SK-N-SH (cell line): ENCODE measurements around the gene MRPS15. TPM values are rescaled to one million over a fixed set of nuclear protein-coding genes. Genes with fewer than 3 reads are reported as not detected.

Experiments
- CTCF ChIA-PET: fragments of 300-600, 350-600 bp; formaldehyde crosslinking; extraction: SDS; loops from one replicate; lab custom pipeline; 2021; lab: Yijun Ruan, JAX
- POLR2A ChIA-PET: fragments of 350-600 bp; sonication (Branson Sonifier 250); formaldehyde crosslinking; extraction: SDS; loops from one replicate; lab custom pipeline; 2020; ENCODE audit warnings: antibody characterized with exemption, inconsistent platforms; lab: Yijun Ruan, JAX
- DNase-seq: peaks from one replicate; pipeline ENCODE4 v3.0.0; 2012
- H2AFZ ChIP-seq: fragments of 200-600 bp; sonication (generic); 2 replicates; pipeline ENCODE4 v1.8.1; 2016; ENCODE audit warnings: antibody characterized with exemption, mild to moderate bottlenecking, low read depth
- H3F3A ChIP-seq: fragments of 200-600 bp; sonication (generic); replicated peaks from 2 replicates; pipeline ENCODE3; 2016; ENCODE audit warnings: antibody characterized with exemption, mild to moderate bottlenecking; ENCODE audit not compliant: insufficient read depth
- H3K27ac ChIP-seq, 2 experiments: fragments of 200-500 bp in 1 of 2; fragments of 200-600 bp in 1 of 2; sonication (Bioruptor generic) in 1 of 2; sonication (generic), shearing (Covaris generic) in 1 of 2; 2 replicates each; pipeline versions ENCODE4 v1.5.1 to v1.6.1; 2014 to 2016; ENCODE audit warnings: low read depth in 2 of 2, inconsistent platforms in 1 of 2, low read length in 1 of 2, mild to moderate bottlenecking in 1 of 2, mixed read lengths in 1 of 2
- H3K27me3 ChIP-seq: fragments of 200-600 bp; sonication (generic), shearing (Covaris generic); 2 replicates; pipeline ENCODE4 v1.6.1; 2016; ENCODE audit warnings: mixed run types; ENCODE audit not compliant: insufficient read depth
- H3K36me3 ChIP-seq, 2 experiments: fragments of 200-500 bp in 1 of 2; fragments of 200-600 bp in 1 of 2; sonication (Bioruptor generic) in 1 of 2; sonication (generic) in 1 of 2; replicated peaks in 1 of 2; 2 replicates each; pipeline versions ENCODE3 to v1.5.1; 2014 to 2016; ENCODE audit warnings: low read length in 1 of 2, mild to moderate bottlenecking in 1 of 2; ENCODE audit not compliant: insufficient read depth in 2 of 2, control insufficient read depth in 1 of 2
- H3K4me1 ChIP-seq, 2 experiments: fragments of 200-500 bp in 1 of 2; fragments of 200-600 bp in 1 of 2; sonication (Bioruptor generic) in 1 of 2; sonication (generic), shearing (Covaris generic) in 1 of 2; 2 replicates each; pipeline versions ENCODE4 v1.5.1 to v1.6.1; 2014 to 2016; ENCODE audit warnings: low read depth in 1 of 2, low read length in 1 of 2, mixed run types in 1 of 2; ENCODE audit not compliant: insufficient read depth in 2 of 2, control insufficient read depth in 1 of 2
- H3K4me2 ChIP-seq: fragments of 200-600 bp; sonication (generic), shearing (Covaris generic); 2 replicates; pipeline ENCODE4 v1.6.1; 2017; ENCODE audit warnings: mixed run types
- H3K4me3 ChIP-seq, 2 experiments: fragments of 200-500 bp in 1 of 2; fragments of 200-600 bp in 1 of 2; sonication (Bioruptor generic) in 1 of 2; sonication (generic), shearing (Covaris generic) in 1 of 2; 2 replicates each; pipeline versions ENCODE4 v1.5.1 to v1.8.1; 2014 to 2016; ENCODE audit warnings: low read depth in 2 of 2, inconsistent platforms in 1 of 2, low read length in 1 of 2, mild to moderate bottlenecking in 1 of 2, mixed read lengths in 1 of 2, moderate library complexity in 1 of 2
- H3K79me2 ChIP-seq: fragments of 200-600 bp; sonication (generic); 2 replicates; pipeline ENCODE4 v1.8.1; 2017; ENCODE audit warnings: mild to moderate bottlenecking; ENCODE audit not compliant: insufficient read depth
- H3K9ac ChIP-seq: fragments of 200-600 bp; sonication (generic); 2 replicates; pipeline ENCODE4 v1.6.1; 2017; ENCODE audit warnings: mixed run types
- H3K9me2 ChIP-seq: fragments of 200-600 bp; sonication (generic); 2 replicates; pipeline ENCODE4 v1.6.1; 2017; ENCODE audit warnings: mixed run types
- H3K9me3 ChIP-seq: fragments of 200-600 bp; sonication (generic); 2 replicates; pipeline ENCODE4 v1.6.1; 2017; ENCODE audit warnings: mixed run types, mild to moderate bottlenecking, moderate library complexity
- H4K20me1 ChIP-seq: fragments of 200-600 bp; sonication (generic); 2 replicates; pipeline ENCODE4 v1.6.1; 2017; ENCODE audit warnings: mild to moderate bottlenecking, mixed run types; ENCODE audit not compliant: insufficient read depth
- EZH2phosphoT487 ChIP-seq: fragments of 200-600 bp; sonication (generic); IDR thresholded peaks from 2 replicates; pipeline ENCODE4 v1.6.1; 2017; ENCODE audit warnings: low read depth, mixed run types, mild to moderate bottlenecking, antibody characterized with exemption, moderate library complexity, borderline replicate concordance
- FOXJ3 ChIP-seq: sonication (generic); formaldehyde crosslinking; IDR thresholded peaks from 2 replicates; pipeline ENCODE4 v1.5.1; 2020; ENCODE audit warnings: mild to moderate bottlenecking, missing genetic modification reagents
- FOXM1 ChIP-seq: IDR thresholded peaks from 2 replicates; pipeline ENCODE4 v1.4.0; 2012; ENCODE audit warnings: low read depth, mild to moderate bottlenecking
- GABPA ChIP-seq: IDR thresholded peaks from 2 replicates; pipeline ENCODE4 v1.4.0; 2012; ENCODE audit warnings: low read depth, mild to moderate bottlenecking
- GATA2 ChIP-seq: sonication (generic); formaldehyde crosslinking; IDR thresholded peaks from 2 replicates; pipeline ENCODE4 v1.5.0; 2020; ENCODE audit warnings: mild to moderate bottlenecking, missing genetic modification reagents
- JUND ChIP-seq: IDR thresholded peaks from 2 replicates; pipeline ENCODE4 v1.4.0; 2012
- MEF2A ChIP-seq: IDR thresholded peaks from 2 replicates; pipeline ENCODE4 v1.4.0; 2012; ENCODE audit warnings: low read depth, borderline replicate concordance
- MXI1 ChIP-seq: IDR thresholded peaks from 2 replicates; pipeline ENCODE4 v1.6.1; 2012; ENCODE audit warnings: mild to moderate bottlenecking, low read depth, low read length, improper control_type of control experiment
- NRF1 ChIP-seq: IDR thresholded peaks from 2 replicates; pipeline ENCODE4 v1.6.1; 2012; ENCODE audit warnings: low read depth, mild to moderate bottlenecking, low read length
- POLR2AphosphoS5 ChIP-seq: IDR thresholded peaks from 2 replicates; pipeline ENCODE4 v1.6.1; 2012; ENCODE audit warnings: low read depth, low read length
- RAD21 ChIP-seq: IDR thresholded peaks from 2 replicates; pipeline ENCODE4 v1.6.1; 2012; ENCODE audit warnings: mild to moderate bottlenecking, low read length
- RFX5 ChIP-seq: IDR thresholded peaks from 2 replicates; pipeline ENCODE4 v1.6.1; 2012; ENCODE audit warnings: mild to moderate bottlenecking, improper control_type of control experiment, low read length
- TCF12 ChIP-seq: IDR thresholded peaks from 2 replicates; pipeline ENCODE4 v1.4.0; 2012
- WGBS: methylation state at CpG from one replicate; pipeline ENCODE4 v1.1.6; 2017; ENCODE audit warnings: low lambda C conversion rate; 5-methylcytosine and 5-hydroxymethylcytosine counted together
- polyA plus RNA-seq, 3 experiments: library from polyadenylated mRNA; depleted of rRNA; stranded (reverse); fragments of >200 nt; gene quantifications; 2 replicates each; pipeline ENCODE4 v1.2.3, GENCODE V29; 2012
- TF ChIP-seq, protein P1 (sequence below): IDR thresholded peaks from 2 replicates; pipeline ENCODE4 v1.4.0; 2012; ENCODE audit warnings: low read depth, borderline replicate concordance
- TF ChIP-seq, protein P2 (sequence below): IDR thresholded peaks from 2 replicates; pipeline ENCODE4; 2012
- TF ChIP-seq, protein P3 (sequence below): IDR thresholded peaks from 2 replicates; pipeline ENCODE4 v1.6.1; 2012; ENCODE audit warnings: mild to moderate bottlenecking, low read depth, low read length, moderate library complexity
- TF ChIP-seq, protein P4 (sequence below): fragments of 150-350 bp; IDR thresholded peaks from 2 replicates; pipeline ENCODE4 v1.6.1; 2017; ENCODE audit warnings: antibody characterized with exemption, low read length, low read depth, borderline replicate concordance
- TF ChIP-seq, protein P5 (sequence below): IDR thresholded peaks from 2 replicates; pipeline ENCODE4 v1.4.0; 2012; ENCODE audit warnings: low read depth, borderline replicate concordance

Gene MRPS15
- polyA plus RNA-seq, 1 of the 3 experiments (the other 2 are of a cell fraction): 75.1 TPM

DNA sequence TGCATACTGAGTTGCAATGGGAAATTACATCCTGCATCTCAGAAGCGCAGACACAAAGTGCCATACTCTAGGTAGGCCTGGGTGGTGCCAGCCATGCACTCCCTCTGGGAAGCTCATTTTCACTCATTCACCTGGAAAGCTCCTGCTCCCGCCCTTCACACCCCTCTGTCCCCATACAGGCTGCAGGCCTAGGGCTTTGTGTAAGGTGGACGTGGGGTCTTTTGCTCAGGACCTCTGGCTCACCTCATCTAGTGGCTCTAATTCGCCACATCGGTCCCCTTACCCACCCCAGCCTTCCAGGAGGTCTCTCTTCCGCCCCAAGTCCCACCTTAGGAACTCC lies 751 bp downstream of the MRPS15 start:
- CTCF ChIA-PET: interaction anchor here (1.4 kb wide), 1 partner anchor 12 kb away, joined by 3 read pairs; no protein-coding TSS in a partner anchor
- Histone ChIP-seq H3K4me2 (peak overlapping the region; percentile 96), H3K4me1 (peaks cover 0 to 10% of the 10 kb centered on the region in 2 experiments; a peak in 2 of 4 replicates), H2AFZ (peak overlapping the region; percentile 95), H3K79me2 (peaks cover 15% of the 10 kb centered on the region), H3K9ac (peak overlapping the region; percentile 93), H3K27me3 (no peaks in the 10 kb centered on the region), H3K36me3 (peaks cover 19 to 29% of the 10 kb centered on the region in 2 experiments), H3K4me3 (peak overlapping the region; percentile 91 to 98), H3K27ac (peak overlapping the region; percentile 7 to 35; a peak in 1 of 4 replicates), H3K9me3 (no peaks in the 10 kb centered on the region), H3F3A (no peaks in the 10 kb centered on the region), H3K9me2 (no peaks in the 10 kb centered on the region), H4K20me1 (no peaks in the 10 kb centered on the region)
- 31% methylated on average over 6 of the region's 6 CpGs for WGBS
- no peak for DNase-seq
- TF ChIP-seq, protein P1, sequence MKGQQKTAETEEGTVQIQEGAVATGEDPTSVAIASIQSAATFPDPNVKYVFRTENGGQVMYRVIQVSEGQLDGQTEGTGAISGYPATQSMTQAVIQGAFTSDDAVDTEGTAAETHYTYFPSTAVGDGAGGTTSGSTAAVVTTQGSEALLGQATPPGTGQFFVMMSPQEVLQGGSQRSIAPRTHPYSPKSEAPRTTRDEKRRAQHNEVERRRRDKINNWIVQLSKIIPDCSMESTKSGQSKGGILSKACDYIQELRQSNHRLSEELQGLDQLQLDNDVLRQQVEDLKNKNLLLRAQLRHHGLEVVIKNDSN: no peak
- TF ChIP-seq, protein P2, sequence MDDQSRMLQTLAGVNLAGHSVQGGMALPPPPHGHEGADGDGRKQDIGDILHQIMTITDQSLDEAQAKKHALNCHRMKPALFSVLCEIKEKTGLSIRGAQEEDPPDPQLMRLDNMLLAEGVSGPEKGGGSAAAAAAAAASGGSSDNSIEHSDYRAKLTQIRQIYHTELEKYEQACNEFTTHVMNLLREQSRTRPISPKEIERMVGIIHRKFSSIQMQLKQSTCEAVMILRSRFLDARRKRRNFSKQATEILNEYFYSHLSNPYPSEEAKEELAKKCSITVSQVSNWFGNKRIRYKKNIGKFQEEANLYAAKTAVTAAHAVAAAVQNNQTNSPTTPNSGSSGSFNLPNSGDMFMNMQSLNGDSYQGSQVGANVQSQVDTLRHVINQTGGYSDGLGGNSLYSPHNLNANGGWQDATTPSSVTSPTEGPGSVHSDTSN: no peak
- no peak for TF ChIP-seq POLR2AphosphoS5
- no peak for TF ChIP-seq MEF2A
- TF ChIP-seq FOXM1: no peak
- TF ChIP-seq, protein P3, sequence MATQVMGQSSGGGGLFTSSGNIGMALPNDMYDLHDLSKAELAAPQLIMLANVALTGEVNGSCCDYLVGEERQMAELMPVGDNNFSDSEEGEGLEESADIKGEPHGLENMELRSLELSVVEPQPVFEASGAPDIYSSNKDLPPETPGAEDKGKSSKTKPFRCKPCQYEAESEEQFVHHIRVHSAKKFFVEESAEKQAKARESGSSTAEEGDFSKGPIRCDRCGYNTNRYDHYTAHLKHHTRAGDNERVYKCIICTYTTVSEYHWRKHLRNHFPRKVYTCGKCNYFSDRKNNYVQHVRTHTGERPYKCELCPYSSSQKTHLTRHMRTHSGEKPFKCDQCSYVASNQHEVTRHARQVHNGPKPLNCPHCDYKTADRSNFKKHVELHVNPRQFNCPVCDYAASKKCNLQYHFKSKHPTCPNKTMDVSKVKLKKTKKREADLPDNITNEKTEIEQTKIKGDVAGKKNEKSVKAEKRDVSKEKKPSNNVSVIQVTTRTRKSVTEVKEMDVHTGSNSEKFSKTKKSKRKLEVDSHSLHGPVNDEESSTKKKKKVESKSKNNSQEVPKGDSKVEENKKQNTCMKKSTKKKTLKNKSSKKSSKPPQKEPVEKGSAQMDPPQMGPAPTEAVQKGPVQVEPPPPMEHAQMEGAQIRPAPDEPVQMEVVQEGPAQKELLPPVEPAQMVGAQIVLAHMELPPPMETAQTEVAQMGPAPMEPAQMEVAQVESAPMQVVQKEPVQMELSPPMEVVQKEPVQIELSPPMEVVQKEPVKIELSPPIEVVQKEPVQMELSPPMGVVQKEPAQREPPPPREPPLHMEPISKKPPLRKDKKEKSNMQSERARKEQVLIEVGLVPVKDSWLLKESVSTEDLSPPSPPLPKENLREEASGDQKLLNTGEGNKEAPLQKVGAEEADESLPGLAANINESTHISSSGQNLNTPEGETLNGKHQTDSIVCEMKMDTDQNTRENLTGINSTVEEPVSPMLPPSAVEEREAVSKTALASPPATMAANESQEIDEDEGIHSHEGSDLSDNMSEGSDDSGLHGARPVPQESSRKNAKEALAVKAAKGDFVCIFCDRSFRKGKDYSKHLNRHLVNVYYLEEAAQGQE: no peak
- no peak for TF ChIP-seq RAD21
- TF ChIP-seq EZH2phosphoT487: no peak
- no peak for TF ChIP-seq FOXJ3
- TF ChIP-seq RFX5: no peak
- TF ChIP-seq, protein P4, sequence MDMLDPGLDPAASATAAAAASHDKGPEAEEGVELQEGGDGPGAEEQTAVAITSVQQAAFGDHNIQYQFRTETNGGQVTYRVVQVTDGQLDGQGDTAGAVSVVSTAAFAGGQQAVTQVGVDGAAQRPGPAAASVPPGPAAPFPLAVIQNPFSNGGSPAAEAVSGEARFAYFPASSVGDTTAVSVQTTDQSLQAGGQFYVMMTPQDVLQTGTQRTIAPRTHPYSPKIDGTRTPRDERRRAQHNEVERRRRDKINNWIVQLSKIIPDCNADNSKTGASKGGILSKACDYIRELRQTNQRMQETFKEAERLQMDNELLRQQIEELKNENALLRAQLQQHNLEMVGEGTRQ: no peak
- TF ChIP-seq TCF12: no peak
- TF ChIP-seq GABPA: no peak
- TF ChIP-seq, protein P5, sequence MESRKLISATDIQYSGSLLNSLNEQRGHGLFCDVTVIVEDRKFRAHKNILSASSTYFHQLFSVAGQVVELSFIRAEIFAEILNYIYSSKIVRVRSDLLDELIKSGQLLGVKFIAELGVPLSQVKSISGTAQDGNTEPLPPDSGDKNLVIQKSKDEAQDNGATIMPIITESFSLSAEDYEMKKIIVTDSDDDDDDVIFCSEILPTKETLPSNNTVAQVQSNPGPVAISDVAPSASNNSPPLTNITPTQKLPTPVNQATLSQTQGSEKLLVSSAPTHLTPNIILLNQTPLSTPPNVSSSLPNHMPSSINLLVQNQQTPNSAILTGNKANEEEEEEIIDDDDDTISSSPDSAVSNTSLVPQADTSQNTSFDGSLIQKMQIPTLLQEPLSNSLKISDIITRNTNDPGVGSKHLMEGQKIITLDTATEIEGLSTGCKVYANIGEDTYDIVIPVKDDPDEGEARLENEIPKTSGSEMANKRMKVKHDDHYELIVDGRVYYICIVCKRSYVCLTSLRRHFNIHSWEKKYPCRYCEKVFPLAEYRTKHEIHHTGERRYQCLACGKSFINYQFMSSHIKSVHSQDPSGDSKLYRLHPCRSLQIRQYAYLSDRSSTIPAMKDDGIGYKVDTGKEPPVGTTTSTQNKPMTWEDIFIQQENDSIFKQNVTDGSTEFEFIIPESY: no peak
- TF ChIP-seq MXI1: no peak
- no peak for TF ChIP-seq JUND
- no peak for TF ChIP-seq NRF1
- no peak for TF ChIP-seq GATA2 (CRISPR knock-in tag)
- POLR2A ChIA-PET: interaction anchor here (0.5 to 2.4 kb wide), 3 partner anchors 10 to 1305 kb away, joined by 4 to 22 read pairs (median 4); partner anchors contain the start of gene OSCP1
